ENCODE results near the gene SORCS3.

GRCh38 chr10:104904753-104905323 is 263.7 kb downstream of the SORCS3 start:
- TF ChIP-seq CTCF (IDR thresholded peaks at IDR 0.05): no peak
- TF ChIP-seq POLR2A (IDR thresholded peaks at IDR 0.05): no peak
